T-helper 1 cell treated with Interleukin-12 subunit alpha and Interleukin-12 subunit beta and Interleukin-4 antibody, amounts not matched to agents 30 ng/mL and 1 ng/mL, for 36 hours (primary cell): ENCODE measurements around the gene SIN3A. TPM values are rescaled to one million over a fixed set of nuclear protein-coding genes. Genes with fewer than 3 reads are reported as not detected.
"Not testable (repeated sequence)": the region's sequence is repeated elsewhere in the genome, so short reads cannot be mapped to it uniquely, and the experiment has no call there.

ENCODE experiments used
- intact Hi-C: fragments of 100-400 bp; cut with micrococcal nuclease; formaldehyde crosslinking; loops from one replicate; pipeline ENCODE4 v1.15.1; 2024
- total RNA-seq: library from RNA; stranded (reverse); gene quantifications from 2 replicates; pipeline ENCODE4 v1.2.3, GENCODE V29; 2022

SIN3A gene
- total RNA-seq, 1 donor from 2014 or later: 117 TPM

GRCh38 chr15:75451202-75451673 lies 252 bp downstream of the SIN3A start:
- intact Hi-C loops: loop anchor here (2.0 to 5.0 kb wide), 7 partner anchors 248 to 1971 kb away; partner anchors contain the start of genes FBXO22, HMG20A, PEAK1 and PML

DNA sequence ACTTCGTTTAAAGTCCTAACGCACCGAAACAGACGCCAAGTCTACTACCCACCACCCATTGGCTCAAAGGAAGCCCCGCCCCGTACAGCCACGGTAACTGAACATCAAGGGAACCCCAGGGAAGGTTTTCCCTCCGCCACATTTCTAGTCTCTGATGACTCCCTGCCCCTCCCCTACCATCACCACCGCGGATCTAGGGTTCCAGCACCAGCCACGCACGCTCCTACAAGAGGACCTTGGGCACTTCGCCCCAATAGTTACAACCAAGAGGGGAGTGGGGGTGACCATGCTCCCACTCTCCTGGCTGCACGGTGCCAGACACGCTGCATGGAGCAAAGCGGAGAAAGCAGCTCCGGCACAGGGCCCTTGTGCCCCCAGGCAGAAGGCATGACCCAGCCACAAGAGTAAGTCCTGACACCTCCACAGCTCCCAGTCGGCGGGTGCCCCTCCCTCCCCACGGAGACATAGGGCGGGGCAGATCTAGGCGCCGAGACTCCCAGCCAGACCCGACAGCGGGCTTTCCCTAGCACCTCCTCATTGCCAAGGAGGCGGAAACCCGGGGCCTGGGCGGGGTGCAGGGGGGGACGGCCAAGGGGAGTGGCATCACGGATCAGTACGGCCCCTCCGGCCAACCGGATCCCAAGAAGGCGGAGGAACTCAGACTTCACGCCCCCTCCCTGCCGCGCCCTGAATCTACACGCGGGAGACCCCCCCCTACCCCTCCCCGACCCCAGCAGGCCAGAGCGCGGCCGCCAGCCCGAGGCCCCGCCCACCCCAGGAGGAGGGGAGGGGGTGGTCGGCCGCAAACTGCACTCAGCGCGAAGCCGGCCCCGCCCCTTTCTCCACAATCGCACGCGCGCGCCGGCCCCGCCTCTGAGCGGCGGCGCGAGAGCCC lies 936 bp downstream of the SIN3A start:
- intact Hi-C loops: loop anchor here (1.0 to 5.0 kb wide), 13 partner anchors 82 to 1972 kb away; partner anchors contain the start of genes COX5A, FBXO22, HMG20A and IMP3

DNA sequence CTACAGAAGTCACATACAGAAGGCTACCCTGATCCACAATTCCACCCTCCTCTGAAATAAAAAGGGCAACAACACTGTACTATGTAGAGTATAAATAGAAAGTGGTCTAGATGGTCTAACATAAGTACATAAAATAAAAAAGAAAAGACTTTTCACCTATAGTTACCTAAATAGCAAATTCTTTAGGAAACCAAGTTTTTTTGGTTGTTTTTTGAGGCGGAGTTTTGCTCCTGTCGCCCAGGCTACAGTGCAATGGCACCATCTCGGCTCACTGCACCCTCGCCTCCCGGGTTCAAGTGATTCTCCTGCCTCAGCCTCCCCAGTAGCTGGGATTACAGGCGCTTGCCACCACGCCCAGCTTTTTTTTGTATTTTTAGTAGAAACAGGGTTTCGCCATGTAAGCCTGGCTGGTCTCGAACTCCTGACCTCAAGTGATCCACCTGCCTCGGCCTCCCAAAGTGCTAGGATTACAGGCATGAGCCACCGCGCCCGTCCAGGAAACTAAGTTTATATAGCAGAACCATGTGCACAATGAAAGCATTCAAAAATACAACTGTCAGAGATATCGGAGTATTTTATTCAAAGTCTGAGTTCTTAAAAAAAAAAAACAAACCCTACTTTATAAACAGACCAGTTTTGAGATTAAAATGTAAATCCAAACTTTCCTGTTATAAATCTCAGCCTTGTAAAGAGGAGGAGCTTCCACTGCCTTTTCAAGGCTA lies 1.7 kb downstream of the SIN3A start:
- intact Hi-C loops: loop anchor here (1.0 to 5.0 kb wide), 13 partner anchors 81 to 1973 kb away; partner anchors contain the start of genes COX5A, FBXO22, HMG20A and IMP3

GRCh38 chr15:75448171-75448570 lies 3.3 kb downstream of the SIN3A start:
- intact Hi-C loops: not testable (repeated sequence)

DNA sequence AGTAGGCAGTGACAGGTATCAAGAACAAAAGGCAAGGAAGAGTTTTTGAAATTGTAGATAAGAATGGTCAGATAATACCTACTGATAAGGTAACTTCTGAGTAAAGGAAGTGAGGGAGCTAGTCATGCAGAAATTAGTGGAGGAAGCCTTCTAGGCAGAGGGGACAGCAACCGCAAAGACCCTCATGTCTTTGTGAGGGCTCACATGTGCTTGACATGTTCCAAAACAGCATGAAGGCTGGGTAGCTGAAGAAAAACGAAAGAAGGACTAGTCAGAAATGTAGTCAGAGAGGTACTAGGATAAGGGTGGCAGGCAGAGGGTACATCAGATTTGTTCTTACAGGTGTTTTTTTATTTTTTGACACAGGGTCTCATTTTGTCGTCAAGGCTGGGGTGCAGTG lies 5.3 kb downstream of the SIN3A start:
- intact Hi-C loops: no loop called here

GRCh38 chr15:75445324-75445723 lies 6.2 kb downstream of the SIN3A start:
- intact Hi-C loops: not testable (repeated sequence)

GRCh38 chr15:75443972-75444453 lies 7.5 kb downstream of the SIN3A start:
- intact Hi-C loops: not testable (repeated sequence)

- intact Hi-C loops: no loop called here
These were observed 13.8 kb downstream of the SIN3A start for GRCh38 chr15:75437721-75438120.

DNA sequence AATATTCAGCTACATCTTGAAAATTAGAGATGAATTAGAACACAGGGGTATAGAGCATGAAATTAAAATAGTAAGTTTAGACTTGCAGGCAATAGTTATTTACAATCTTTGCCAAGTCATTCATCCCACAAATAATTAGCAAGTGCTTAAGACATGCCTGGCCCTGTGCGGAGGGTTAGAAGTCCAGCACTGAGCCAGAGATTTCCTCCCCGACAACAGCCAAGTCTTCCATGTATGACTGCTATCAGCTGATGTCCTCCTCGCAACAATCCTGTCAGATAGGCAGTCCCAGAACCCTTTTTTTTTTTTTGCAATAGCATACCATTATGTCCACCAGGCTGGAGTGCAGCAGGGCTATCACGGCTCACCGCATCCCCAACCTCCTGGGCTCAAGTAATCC lies 14.6 kb downstream of the SIN3A start:
- intact Hi-C loops: no loop called here

DNA sequence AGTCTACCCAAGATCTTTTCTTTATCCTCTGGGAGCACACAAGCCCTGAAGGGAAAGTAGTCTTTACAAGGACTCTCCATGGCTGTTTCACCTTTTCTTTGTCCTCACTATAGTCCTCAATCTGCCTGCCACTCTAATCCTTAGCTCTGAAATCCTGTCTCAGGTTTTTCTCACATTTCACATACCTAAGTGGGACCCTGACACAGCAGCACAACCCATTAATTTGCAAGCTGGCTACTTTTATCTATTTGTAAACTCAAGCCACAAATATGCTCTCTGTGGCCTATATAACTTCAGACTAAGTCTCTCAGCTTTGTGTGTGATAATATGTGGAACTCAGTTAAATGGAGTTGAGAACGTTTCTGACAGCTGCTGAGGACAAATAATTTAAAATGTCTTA lies 19.8 kb downstream of the SIN3A start:
- intact Hi-C loops: no loop called here

GRCh38 chr15:75431270-75431669 lies 20.2 kb downstream of the SIN3A start:
- intact Hi-C loops: no loop called here

GRCh38 chr15:75430259-75430658 lies 21.2 kb downstream of the SIN3A start:
- intact Hi-C loops: no loop called here

GRCh38 chr15:75428152-75428551 lies 23.3 kb downstream of the SIN3A start:
- intact Hi-C loops: no loop called here

GRCh38 chr15:75425966-75426500 lies 25.5 kb downstream of the SIN3A start:
- intact Hi-C loops: no loop called here

GRCh38 chr15:75422554-75422953 lies 28.9 kb downstream of the SIN3A start:
- intact Hi-C loops: no loop called here

DNA sequence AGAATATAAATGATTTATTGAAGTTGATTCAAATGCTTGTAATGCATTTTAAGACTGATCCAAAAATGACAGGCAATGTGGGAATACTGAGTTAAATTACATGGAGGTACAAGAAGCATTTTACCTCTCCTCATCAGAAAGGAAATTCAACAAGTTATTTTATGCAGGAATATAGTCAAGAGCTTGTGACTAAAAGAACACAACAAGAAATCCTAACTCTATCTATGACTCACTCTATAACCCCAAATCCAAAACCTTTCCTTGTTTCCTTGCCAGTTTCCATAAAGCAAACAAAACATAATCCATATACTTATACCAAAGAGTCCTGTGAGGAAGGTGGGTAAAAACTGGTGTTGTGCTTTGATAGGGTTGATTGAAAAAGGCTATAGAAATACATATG lies 30.8 kb downstream of the SIN3A start:
- intact Hi-C loops: no loop called here

DNA sequence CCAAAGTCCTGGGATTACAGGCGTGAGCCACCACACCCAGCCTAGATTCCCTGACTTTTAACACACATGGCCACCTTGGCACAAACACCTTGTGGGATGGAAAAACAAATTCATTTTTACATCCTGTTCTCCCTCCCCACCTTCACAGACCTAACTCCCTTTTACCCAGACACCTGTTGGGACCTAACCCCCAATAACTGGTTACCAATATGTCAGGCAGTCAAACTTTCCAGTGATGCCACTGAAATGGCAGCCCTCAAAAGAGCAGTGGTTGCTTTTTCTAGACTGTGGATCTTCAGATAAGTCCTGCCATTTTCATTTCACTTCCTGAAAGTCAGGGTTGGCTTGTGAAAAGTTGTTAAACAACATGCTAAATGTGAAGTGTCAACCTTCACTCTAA lies 34.9 kb downstream of the SIN3A start:
- intact Hi-C loops: no loop called here

- intact Hi-C loops: no loop called here
These were observed 41.3 kb downstream of the SIN3A start for GRCh38 chr15:75410196-75410595.

DNA sequence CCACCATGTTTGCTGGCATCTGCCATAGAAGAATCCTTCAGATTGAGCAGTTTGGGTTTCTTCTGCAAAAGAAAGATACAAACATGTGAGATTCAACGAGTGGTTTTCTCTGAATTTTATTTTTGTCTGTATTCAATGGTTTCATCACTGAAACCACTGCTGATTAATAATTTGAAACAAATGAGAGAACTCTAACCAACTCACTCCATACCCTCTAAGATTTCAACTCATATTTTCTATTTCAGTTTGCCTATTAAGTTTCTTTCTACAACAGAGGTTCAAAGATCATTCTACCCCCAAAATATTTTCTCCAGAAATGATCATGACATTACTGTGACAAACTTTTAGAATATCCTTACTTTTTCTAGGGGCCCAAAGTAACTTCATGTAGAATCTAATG lies 44.4 kb downstream of the SIN3A start:
- intact Hi-C loops: no loop called here

DNA sequence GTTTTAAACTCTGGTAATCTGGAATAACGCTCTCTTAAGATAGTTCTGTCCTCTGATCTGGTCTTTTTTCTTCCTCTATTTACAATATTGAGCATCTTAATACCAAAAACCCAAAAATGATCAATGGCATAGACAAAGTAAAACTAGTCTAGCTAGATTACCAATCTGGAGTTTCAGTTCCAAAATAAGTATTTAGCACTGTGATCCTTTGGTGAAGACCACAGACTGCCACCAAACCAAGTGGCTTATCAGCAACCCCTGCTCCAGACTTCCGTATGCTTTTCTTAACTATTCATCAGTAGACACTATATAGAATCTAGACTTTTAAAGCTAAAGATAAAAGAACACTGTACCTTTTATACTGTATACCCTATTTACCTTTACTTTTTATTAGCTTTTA lies 47.6 kb downstream of the SIN3A start:
- intact Hi-C loops: no loop called here

DNA sequence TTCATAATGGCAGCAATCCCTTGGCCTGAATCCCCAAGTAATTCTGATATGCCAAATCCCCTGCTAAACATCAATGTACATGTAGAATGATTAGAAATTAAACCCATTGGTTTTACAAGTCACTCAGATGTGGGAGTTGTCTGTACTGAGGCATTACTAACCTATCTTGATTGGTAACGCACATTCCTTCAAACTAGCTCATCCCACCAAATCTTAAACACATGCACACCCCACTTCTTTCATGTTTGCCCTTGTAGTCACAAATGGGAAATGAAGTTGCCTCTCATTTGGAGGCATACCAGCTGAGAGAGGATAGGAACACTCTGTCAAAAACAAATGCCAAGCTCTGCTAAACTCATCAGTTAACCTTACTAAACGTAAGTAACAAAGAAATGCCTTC lies 54.0 kb downstream of the SIN3A start:
- intact Hi-C loops: no loop called here
